Testis (tissue), 3 donors: ENCODE measurements around the gene KIF6. TPM values are rescaled to one million over a fixed set of nuclear protein-coding genes. Genes with fewer than 3 reads are reported as not detected.

Experiments
- DNase-seq: peaks from one replicate; pipeline ENCODE4 v3.0.0-alpha.2; 2019
- H3K27ac ChIP-seq, 2 donors: fragments of 200-600 bp; sonication (generic); one replicate each; pipeline ENCODE4 v1.5.1; 2019
- H3K27me3 ChIP-seq: fragments of 200-600 bp; sonication (generic); one replicate; pipeline ENCODE4 v1.5.1; 2019
- H3K36me3 ChIP-seq: fragments of 200-600 bp; sonication (generic); one replicate; pipeline ENCODE4 v1.5.1; 2017; ENCODE audit warnings: low read depth; ENCODE audit errors: missing control alignments
- H3K4me1 ChIP-seq: fragments of 200-600 bp; sonication (generic); one replicate; pipeline ENCODE4 v1.5.1; 2019
- H3K4me3 ChIP-seq, 2 donors: fragments of 200-600 bp; sonication (generic); one replicate each; pipeline ENCODE4 v1.5.1; 2017 to 2019
- H3K9me3 ChIP-seq: fragments of 200-600 bp; sonication (generic); one replicate; pipeline ENCODE4 v1.5.1; 2017
- CTCF ChIP-seq, 3 experiments: fragments of 450-650 bp in 2 of 3; fragments of 200-600 bp in 1 of 3; sonication (generic) in 1 of 3; IDR thresholded peaks; one replicate each; pipeline ENCODE4 v1.5.1; 2016 to 2019; ENCODE audit warnings: antibody characterized with exemption in 3 of 3, mild to moderate bottlenecking in 2 of 3, moderate library complexity in 1 of 3
- POLR2A ChIP-seq: fragments of 450-650 bp; IDR thresholded peaks from one replicate; pipeline ENCODE4 v1.6.1; 2017; ENCODE audit warnings: antibody characterized with exemption, mild to moderate bottlenecking, moderate library complexity
- WGBS, 2 donors: methylation state at CpG; one replicate each; pipeline ENCODE4 v1.1.5; 2018; 5-methylcytosine and 5-hydroxymethylcytosine counted together
- intact Hi-C: fragments of 100-400 bp; cut with DNase I; formaldehyde crosslinking; loops from one replicate; pipeline ENCODE4 v1.15.1; 2023; ENCODE audit warnings: low total_unique reads
- polyA plus RNA-seq: library from polyadenylated mRNA; stranded (reverse); fragments of 350-450 nt; fragmentation: Illumina TruSeq; extraction: RNeasy Lipid Tissue Mini Kit (QIAGEN cat#74804); gene quantifications from one replicate; pipeline ENCODE4 v1.2.3, GENCODE V29; 2014; ENCODE audit warnings: low read depth, low replicate concordance; ENCODE audit not compliant: insufficient read depth
- total RNA-seq, 2 donors: library from RNA; depleted of rRNA; stranded (reverse); fragments of >200 nt; gene quantifications; one replicate each; pipeline ENCODE4 v1.2.3, GENCODE V29; 2016

KIF6 gene
- total and polyA plus RNA-seq, 3 donors from 2014 or later = 4.2 to 12.0 (median 6.3) TPM

GRCh38 chr6:39693206-39693605 lies 32.0 kb downstream of the KIF6 start:
- Histone ChIP-seq H3K4me3 (no peak overlapping the region), H3K27ac (no peak overlapping the region), H3K27me3 (no peaks in the 10 kb centered on the region), H3K9me3 (no peaks in the 10 kb centered on the region), H3K4me1 (no peaks in the 10 kb centered on the region), H3K36me3 (no peaks in the 10 kb centered on the region)
- TF ChIP-seq POLR2A (no peak), CTCF (IDR thresholded peaks at IDR 0.05) (no peak)
- intact Hi-C loops = no loop called here
- DNase-seq = no peak

GRCh38 chr6:39688494-39688893 lies 36.7 kb downstream of the KIF6 start:
- no peak overlapping the region for H3K4me3 ChIP-seq
- 70 to 79% methylated on average over 2 of the region's 2 CpGs for WGBS, 2 donors
- no peak for DNase-seq

GRCh38 chr6:39686976-39687375 lies 38.2 kb downstream of the KIF6 start:
- no peak overlapping the region for H3K4me3 ChIP-seq
- no peaks in the 10 kb centered on the region for H3K9me3 ChIP-seq
- H3K4me1 ChIP-seq = no peaks in the 10 kb centered on the region
- no peaks in the 10 kb centered on the region for H3K36me3 ChIP-seq
- no peaks in the 10 kb centered on the region for H3K27me3 ChIP-seq
- no peak for DNase-seq
- intact Hi-C loops = no loop called here
- WGBS, 2 donors = 73 to 76% methylated on average over 6 of the region's 6 CpGs
- no peak for TF ChIP-seq CTCF (IDR thresholded peaks at IDR 0.05)
- TF ChIP-seq POLR2A = no peak
- no peak overlapping the region for H3K27ac ChIP-seq

More at GRCh38 chr6:39688494-39688893, 36.7 kb downstream of the KIF6 start:
- TF ChIP-seq POLR2A (no peak), CTCF (IDR thresholded peaks at IDR 0.05) (no peak)
- intact Hi-C loops = no loop called here
- Histone ChIP-seq H3K4me1 (no peaks in the 10 kb centered on the region), H3K27me3 (no peaks in the 10 kb centered on the region), H3K27ac (no peak overlapping the region), H3K36me3 (no peaks in the 10 kb centered on the region), H3K9me3 (no peaks in the 10 kb centered on the region)

GRCh38 chr6:39685938-39686337 lies 39.3 kb downstream of the KIF6 start:
- Histone ChIP-seq H3K9me3 (no peaks in the 10 kb centered on the region), H3K36me3 (no peaks in the 10 kb centered on the region), H3K27ac (no peak overlapping the region), H3K4me3 (no peak overlapping the region), H3K27me3 (no peaks in the 10 kb centered on the region), H3K4me1 (no peaks in the 10 kb centered on the region)
- TF ChIP-seq POLR2A = no peak
- no peak for TF ChIP-seq CTCF (IDR thresholded peaks at IDR 0.05)
- WGBS, 2 donors = 89 to 95% methylated on average over 1 of the region's 1 CpG
- intact Hi-C loops = no loop called here
- no peak for DNase-seq

- intact Hi-C loops = no loop called here
- H3K9me3 ChIP-seq = no peaks in the 10 kb centered on the region
- H3K27me3 ChIP-seq = no peaks in the 10 kb centered on the region
- no peaks in the 10 kb centered on the region for H3K4me1 ChIP-seq
- TF ChIP-seq CTCF (IDR thresholded peaks at IDR 0.05) (no peak), POLR2A (no peak)
- no peak overlapping the region for H3K4me3 ChIP-seq
- H3K27ac ChIP-seq = no peak overlapping the region
- whole genome bisulfite sequencing, 2 donors = 95% methylated on average over 2 of the region's 2 CpGs
- no peak for DNase-seq
- H3K36me3 ChIP-seq = no peaks in the 10 kb centered on the region
These were observed 39.8 kb downstream of the KIF6 start for GRCh38 chr6:39685489-39685826.
